ENCODE results near the gene ENTPD6.

ENTPD6 gene

GRCh38 chr20:25207149-25207959 is 11.8 kb downstream of the ENTPD6 start:
- in situ Hi-C loops (cut with HindIII; ENCODE audit: low sequenced_read_pairs), result loop anchor here (10.0 kb wide), 1 partner anchor 57 kb away; no protein-coding TSS in a partner anchor

- in situ Hi-C loops (cut with HindIII; ENCODE audit: low sequenced_read_pairs), result loop anchor here (10.0 kb wide), 1 partner anchor 57 kb away; no protein-coding TSS in a partner anchor
Measured at GRCh38 chr20:25207960-25208534, 12.5 kb downstream of the ENTPD6 start.

GRCh38 chr20:25209400-25209799 is 13.9 kb downstream of the ENTPD6 start:
- in situ Hi-C loops (cut with HindIII; ENCODE audit: low sequenced_read_pairs), result loop anchor here (10.0 kb wide), 1 partner anchor 55 kb away; no protein-coding TSS in a partner anchor

GRCh38 chr20:25209911-25210310 is 14.4 kb downstream of the ENTPD6 start:
- in situ Hi-C loops (cut with HindIII; ENCODE audit: low sequenced_read_pairs), result loop anchor here (10.0 kb wide), 1 partner anchor 55 kb away; no protein-coding TSS in a partner anchor

GRCh38 chr20:25211273-25211672 is 15.8 kb downstream of the ENTPD6 start:
- in situ Hi-C loops (cut with HindIII; ENCODE audit: low sequenced_read_pairs), result no loop called here

- in situ Hi-C loops (cut with HindIII; ENCODE audit: low sequenced_read_pairs), result no loop called here
Measured at GRCh38 chr20:25212242-25212641, 16.7 kb downstream of the ENTPD6 start.

GRCh38 chr20:25213566-25214425 is 18.3 kb downstream of the ENTPD6 start:
- in situ Hi-C loops (cut with HindIII; ENCODE audit: low sequenced_read_pairs), result no loop called here

GRCh38 chr20:25214426-25214790 is 18.9 kb downstream of the ENTPD6 start:
- in situ Hi-C loops (cut with HindIII; ENCODE audit: low sequenced_read_pairs), result no loop called here

- in situ Hi-C loops (cut with HindIII; ENCODE audit: low sequenced_read_pairs), result no loop called here
Measured at GRCh38 chr20:25214819-25215218, 19.3 kb downstream of the ENTPD6 start.

GRCh38 chr20:25215521-25215920 is 20.0 kb downstream of the ENTPD6 start:
- in situ Hi-C loops (cut with HindIII; ENCODE audit: low sequenced_read_pairs), result no loop called here

- in situ Hi-C loops (cut with HindIII; ENCODE audit: low sequenced_read_pairs), result no loop called here
Measured at GRCh38 chr20:25216199-25216945, 20.9 kb downstream of the ENTPD6 start.

GRCh38 chr20:25217161-25218108 is 21.9 kb downstream of the ENTPD6 start:
- in situ Hi-C loops (cut with HindIII; ENCODE audit: low sequenced_read_pairs), result no loop called here

- in situ Hi-C loops (cut with HindIII; ENCODE audit: low sequenced_read_pairs), result no loop called here
Measured at GRCh38 chr20:25218109-25218486, 22.6 kb downstream of the ENTPD6 start.

GRCh38 chr20:25218492-25218891 is 23.0 kb downstream of the ENTPD6 start:
- in situ Hi-C loops (cut with HindIII; ENCODE audit: low sequenced_read_pairs), result no loop called here

GRCh38 chr20:25219365-25219764 is 23.9 kb downstream of the ENTPD6 start:
- in situ Hi-C loops (cut with HindIII; ENCODE audit: low sequenced_read_pairs), result no loop called here

- in situ Hi-C loops (cut with HindIII; ENCODE audit: low sequenced_read_pairs), result no loop called here
Measured at GRCh38 chr20:25220021-25220730, 24.7 kb downstream of the ENTPD6 start.

- in situ Hi-C loops (cut with HindIII; ENCODE audit: low sequenced_read_pairs), result no loop called here
Measured at GRCh38 chr20:25220810-25221591, 25.5 kb downstream of the ENTPD6 start.
